SU-DHL-6 (cell line): ENCODE measurements around the gene VAC14.

Experiments used
- EZH2phosphoT487 ChIP-seq: fragments of 200-600 bp; sonication (generic), shearing (Covaris generic); conservative IDR thresholded peaks from 2 replicates; pipeline ENCODE4 v1.6.1; 2018; ENCODE audit warnings: mild to moderate bottlenecking, antibody characterized with exemption, low read length, moderate library complexity, mixed read lengths
- TF ChIP-seq, protein P1 (sequence below): fragments of 200-600 bp; sonication (generic); IDR thresholded peaks from one replicate; pipeline ENCODE4 v1.5.1; 2017; ENCODE audit warnings: antibody characterized with exemption, mild to moderate bottlenecking, low read length, moderate library complexity; ENCODE audit not compliant: insufficient read depth, poor library complexity, severe bottlenecking

DNA sequence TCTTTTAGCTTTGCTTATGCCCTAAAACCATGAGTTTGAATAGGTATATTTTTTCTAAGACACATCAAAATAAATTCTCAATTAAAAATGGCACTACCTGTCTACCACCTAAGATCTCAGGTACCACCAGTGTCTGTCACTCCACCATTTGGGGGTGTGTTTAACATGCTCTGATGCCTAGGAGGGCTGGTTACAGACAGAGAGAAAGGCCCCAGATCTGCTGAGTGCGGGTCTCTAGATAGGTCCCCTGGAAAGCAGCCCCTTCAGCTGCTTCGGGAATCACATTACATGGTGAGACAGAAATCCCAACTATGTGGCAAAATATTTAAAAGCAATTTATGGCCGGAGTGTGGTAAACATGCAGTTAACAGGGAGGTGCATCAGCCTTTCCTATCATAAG is 653 bp upstream of the VAC14 start:
- TF ChIP-seq, protein P1, sequence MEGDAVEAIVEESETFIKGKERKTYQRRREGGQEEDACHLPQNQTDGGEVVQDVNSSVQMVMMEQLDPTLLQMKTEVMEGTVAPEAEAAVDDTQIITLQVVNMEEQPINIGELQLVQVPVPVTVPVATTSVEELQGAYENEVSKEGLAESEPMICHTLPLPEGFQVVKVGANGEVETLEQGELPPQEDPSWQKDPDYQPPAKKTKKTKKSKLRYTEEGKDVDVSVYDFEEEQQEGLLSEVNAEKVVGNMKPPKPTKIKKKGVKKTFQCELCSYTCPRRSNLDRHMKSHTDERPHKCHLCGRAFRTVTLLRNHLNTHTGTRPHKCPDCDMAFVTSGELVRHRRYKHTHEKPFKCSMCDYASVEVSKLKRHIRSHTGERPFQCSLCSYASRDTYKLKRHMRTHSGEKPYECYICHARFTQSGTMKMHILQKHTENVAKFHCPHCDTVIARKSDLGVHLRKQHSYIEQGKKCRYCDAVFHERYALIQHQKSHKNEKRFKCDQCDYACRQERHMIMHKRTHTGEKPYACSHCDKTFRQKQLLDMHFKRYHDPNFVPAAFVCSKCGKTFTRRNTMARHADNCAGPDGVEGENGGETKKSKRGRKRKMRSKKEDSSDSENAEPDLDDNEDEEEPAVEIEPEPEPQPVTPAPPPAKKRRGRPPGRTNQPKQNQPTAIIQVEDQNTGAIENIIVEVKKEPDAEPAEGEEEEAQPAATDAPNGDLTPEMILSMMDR: no peak
- no peak for TF ChIP-seq EZH2phosphoT487
